ENCODE measurements around the gene BTBD9.

Gene BTBD9

GRCh38 chr6:38151580-38152500 lies 487.9 kb downstream of the BTBD9 start:
- Histone ChIP-seq H3K4me3 (ENCODE audit: low read depth, low read length) (no peak overlapping the region), H3K36me3 (peaks cover 12% of the 10 kb centered on the region), H3K27ac (no peak overlapping the region), H3K27me3 (ENCODE audit: insufficient read depth, low read depth, severe bottlenecking) (no peaks in the 10 kb centered on the region), H3K9me3 (ENCODE audit: severe bottlenecking) (no peaks in the 10 kb centered on the region)
- peak; percentile 9 for DNase-seq
- TF ChIP-seq, protein P1, sequence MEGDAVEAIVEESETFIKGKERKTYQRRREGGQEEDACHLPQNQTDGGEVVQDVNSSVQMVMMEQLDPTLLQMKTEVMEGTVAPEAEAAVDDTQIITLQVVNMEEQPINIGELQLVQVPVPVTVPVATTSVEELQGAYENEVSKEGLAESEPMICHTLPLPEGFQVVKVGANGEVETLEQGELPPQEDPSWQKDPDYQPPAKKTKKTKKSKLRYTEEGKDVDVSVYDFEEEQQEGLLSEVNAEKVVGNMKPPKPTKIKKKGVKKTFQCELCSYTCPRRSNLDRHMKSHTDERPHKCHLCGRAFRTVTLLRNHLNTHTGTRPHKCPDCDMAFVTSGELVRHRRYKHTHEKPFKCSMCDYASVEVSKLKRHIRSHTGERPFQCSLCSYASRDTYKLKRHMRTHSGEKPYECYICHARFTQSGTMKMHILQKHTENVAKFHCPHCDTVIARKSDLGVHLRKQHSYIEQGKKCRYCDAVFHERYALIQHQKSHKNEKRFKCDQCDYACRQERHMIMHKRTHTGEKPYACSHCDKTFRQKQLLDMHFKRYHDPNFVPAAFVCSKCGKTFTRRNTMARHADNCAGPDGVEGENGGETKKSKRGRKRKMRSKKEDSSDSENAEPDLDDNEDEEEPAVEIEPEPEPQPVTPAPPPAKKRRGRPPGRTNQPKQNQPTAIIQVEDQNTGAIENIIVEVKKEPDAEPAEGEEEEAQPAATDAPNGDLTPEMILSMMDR (IDR thresholded peaks at IDR 0.05; ENCODE audit: low read depth, low read length), result no peak

DNA sequence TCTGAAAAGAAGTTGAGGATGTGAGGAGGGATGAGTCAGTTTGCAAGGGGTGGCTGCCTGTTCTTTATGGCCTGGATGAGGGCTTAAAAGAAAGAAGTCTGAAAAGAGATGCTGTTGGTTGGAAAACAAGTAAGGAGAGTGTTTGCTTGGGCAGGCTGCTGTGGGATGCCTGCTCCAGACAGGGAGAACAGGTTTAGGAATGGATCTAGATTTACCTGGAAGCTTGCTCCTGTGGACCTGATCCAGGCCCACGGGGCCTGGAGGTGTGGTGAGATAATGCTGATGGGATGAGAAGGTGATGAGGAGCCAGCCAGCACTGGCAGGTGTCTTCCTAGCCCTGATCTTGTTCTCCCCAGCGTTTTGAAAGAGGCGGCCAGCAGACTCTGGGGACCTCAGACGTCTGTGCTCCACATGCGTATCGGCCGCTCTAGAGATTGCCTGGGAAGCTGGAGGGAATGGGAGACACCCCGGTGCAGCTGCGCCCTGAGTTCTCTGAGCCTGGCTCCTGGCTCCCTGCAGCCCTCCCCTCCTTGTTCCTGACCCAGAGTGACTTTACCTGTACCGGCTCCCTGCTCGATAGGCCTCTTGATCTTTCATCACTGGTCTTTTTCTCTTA lies 488.9 kb downstream of the BTBD9 start:
- H3K36me3 ChIP-seq, result peaks cover 12% of the 10 kb centered on the region
- no peaks in the 10 kb centered on the region for H3K9me3 ChIP-seq (ENCODE audit: severe bottlenecking)
- H3K27me3 ChIP-seq (ENCODE audit: insufficient read depth, low read depth, severe bottlenecking), result no peaks in the 10 kb centered on the region
- H3K4me3 ChIP-seq (ENCODE audit: low read depth, low read length), result no peak overlapping the region
- no peak for DNase-seq
- TF ChIP-seq, protein P1 (IDR thresholded peaks at IDR 0.05; ENCODE audit: low read depth, low read length), result no peak
- no peak overlapping the region for H3K27ac ChIP-seq

DNA sequence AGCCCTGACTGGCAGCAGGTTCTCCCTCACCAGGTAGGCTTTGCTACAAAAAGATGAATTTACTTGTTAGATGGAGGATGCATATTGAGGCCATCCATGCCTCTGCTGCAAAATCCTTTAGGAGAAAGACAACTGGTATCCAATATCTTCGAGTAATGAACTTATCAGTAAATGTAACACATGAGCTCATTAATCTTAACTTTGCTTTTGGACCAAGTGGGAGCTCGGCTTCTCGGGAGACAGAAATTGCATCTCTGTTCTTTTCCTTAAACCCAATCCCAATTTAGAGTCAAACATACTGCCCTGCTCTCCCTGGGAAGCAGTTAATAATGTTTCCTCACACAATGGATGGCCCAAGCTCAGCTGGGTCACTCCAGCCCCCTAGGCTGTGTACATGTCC lies 489.7 kb downstream of the BTBD9 start:
- Histone ChIP-seq H3K36me3 (peaks cover 16% of the 10 kb centered on the region), H3K9me3 (ENCODE audit: severe bottlenecking) (no peaks in the 10 kb centered on the region), H3K4me3 (ENCODE audit: low read depth, low read length) (no peak overlapping the region), H3K27ac (no peak overlapping the region), H3K27me3 (ENCODE audit: insufficient read depth, low read depth, severe bottlenecking) (no peaks in the 10 kb centered on the region)
- DNase-seq, result no peak
- TF ChIP-seq, protein P1 (IDR thresholded peaks at IDR 0.05; ENCODE audit: low read depth, low read length), result no peak

DNA sequence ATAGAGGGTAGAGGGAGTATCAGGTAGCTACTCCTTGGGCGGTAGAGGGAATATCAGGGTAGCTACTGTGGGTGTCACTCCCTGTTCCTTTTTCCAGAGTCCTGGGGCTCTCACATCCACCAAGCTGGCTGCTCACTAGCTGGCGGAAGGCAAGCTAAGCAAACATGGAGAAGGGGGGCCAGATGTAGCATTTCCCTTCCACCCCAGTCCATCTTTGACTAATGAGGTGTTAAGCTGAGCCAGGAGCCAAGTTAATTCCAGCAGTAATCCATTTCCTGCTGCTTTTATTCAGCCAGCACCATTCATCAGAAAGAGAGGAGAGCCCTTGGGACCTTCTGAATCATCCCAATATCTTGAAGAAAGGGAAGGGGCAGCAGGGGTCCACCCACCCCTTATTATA lies 490.2 kb downstream of the BTBD9 start:
- Histone ChIP-seq H3K27me3 (ENCODE audit: insufficient read depth, low read depth, severe bottlenecking) (no peaks in the 10 kb centered on the region), H3K4me3 (ENCODE audit: low read depth, low read length) (no peak overlapping the region), H3K36me3 (peaks cover 17% of the 10 kb centered on the region), H3K9me3 (ENCODE audit: severe bottlenecking) (no peaks in the 10 kb centered on the region), H3K27ac (no peak overlapping the region)
- peak; percentile 89 for DNase-seq
- TF ChIP-seq, protein P1 (IDR thresholded peaks at IDR 0.05; ENCODE audit: low read depth, low read length), result no peak

DNA sequence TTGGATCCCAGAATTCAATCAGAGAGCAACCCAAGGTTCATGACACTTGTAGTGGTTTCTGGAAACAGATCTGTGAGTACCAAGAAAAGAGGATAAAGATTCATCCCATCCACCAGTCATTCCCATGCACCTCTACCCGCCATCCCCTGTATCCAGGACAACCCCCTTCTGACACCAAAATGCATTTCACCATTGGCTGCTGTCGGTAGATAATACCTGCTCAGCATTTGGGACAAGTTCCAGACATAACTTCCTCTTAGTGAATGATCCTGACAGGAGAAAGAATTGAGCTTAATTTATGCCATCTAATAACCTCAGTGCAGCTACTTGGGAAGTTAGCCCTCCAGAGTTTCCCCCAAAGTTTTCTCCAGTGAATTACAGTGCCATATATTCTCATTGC lies 491.1 kb downstream of the BTBD9 start:
- H3K9me3 ChIP-seq (ENCODE audit: severe bottlenecking), result no peaks in the 10 kb centered on the region
- TF ChIP-seq, protein P1 (IDR thresholded peaks at IDR 0.05; ENCODE audit: low read depth, low read length), result no peak
- no peak overlapping the region for H3K4me3 ChIP-seq (ENCODE audit: low read depth, low read length)
- no peaks in the 10 kb centered on the region for H3K27me3 ChIP-seq (ENCODE audit: insufficient read depth, low read depth, severe bottlenecking)
- H3K36me3 ChIP-seq, result peaks cover 17% of the 10 kb centered on the region
- no peak for DNase-seq
- H3K27ac ChIP-seq, result no peak overlapping the region

Measured in WERI-Rb-1 (cell line).